Right lobe of liver (tissue), 6 donors: ENCODE results near the gene MYOM1. TPM values are rescaled to one million over a fixed set of nuclear protein-coding genes. Genes with fewer than 3 reads are reported as not detected.

Source experiments
- ATAC-seq, 4 donors: fragments of 200-7000 bp; cut with Tn5 transposase; one replicate each; pipeline ENCODE4 v1.9.1; 2020; ENCODE audit warnings: mild to moderate bottlenecking in 4 of 4, moderate library complexity in 4 of 4
- DNase-seq, 3 donors: peaks; one replicate each; pipeline ENCODE4 v3.0.0-alpha.2; 2020
- H3K27ac ChIP-seq, 3 donors: fragments of 200-600 bp; one replicate each; pipeline ENCODE4 v1.8.0; 2022
- H3K27me3 ChIP-seq, 2 donors: fragments of 200-600 bp; one replicate each; pipeline ENCODE4 v1.8.0; 2022
- H3K36me3 ChIP-seq, 4 donors: fragments of 200-600 bp; sonication (generic) in 1 of 4; one replicate each; pipeline versions ENCODE4 v1.5.1 to v1.8.0; 2017 to 2022; ENCODE audit warnings: control low read depth in 1 of 4
- H3K4me1 ChIP-seq, 4 donors: fragments of 200-600 bp; sonication (generic) in 1 of 4; one replicate each; pipeline versions ENCODE4 v1.5.1 to v1.8.0; 2017 to 2022; ENCODE audit warnings: control low read depth in 1 of 4
- H3K4me3 ChIP-seq, 3 donors: fragments of 200-600 bp; one replicate each; pipeline ENCODE4 v1.8.0; 2022
- H3K9me3 ChIP-seq, 4 donors: fragments of 200-600 bp; sonication (generic) in 1 of 4; one replicate each; pipeline versions ENCODE4 v1.5.1 to v1.8.0; 2017 to 2022; ENCODE audit warnings: control low read depth in 1 of 4
- CTCF ChIP-seq, 4 donors: fragments of 200-600 bp in 3 of 4; fragments of 450-650 bp in 1 of 4; IDR thresholded peaks; one replicate each; pipeline versions ENCODE4 v1.5.1 to v1.8.0; 2016 to 2022; ENCODE audit warnings: antibody characterized with exemption in 4 of 4, mild to moderate bottlenecking in 2 of 4
- POLR2A ChIP-seq: fragments of 450-650 bp; IDR thresholded peaks from one replicate; pipeline ENCODE4 v1.6.1; 2017; ENCODE audit warnings: antibody characterized with exemption, mild to moderate bottlenecking
- WGBS: methylation state at CpG from one replicate; pipeline ENCODE4 v1.1.6; 2018; ENCODE audit warnings: low coverage, low lambda C conversion rate; ENCODE audit not compliant: insufficient coverage; ENCODE audit errors: missing lambda C conversion rate; 5-methylcytosine and 5-hydroxymethylcytosine counted together
- intact Hi-C, 2 donors: fragments of 100-400 bp; cut with DNase I; formaldehyde crosslinking; loops; one replicate each; pipeline versions ENCODE4 v1.11.2 to v1.14.1; 2022
- total RNA-seq, 6 experiments: library from RNA; depleted of rRNA in 2 of 6; stranded (reverse); fragments of >200 nt in 2 of 6; fragmentation: NEBNext Ultra II Directional in 3 of 6; extraction: Animal tissue kit (Norgen Biotek cat#: 25700) in 3 of 6; gene quantifications; one replicate each; pipeline versions ENCODE4 v1.1.0 to v1.2.4, GENCODE V29; 2016 to 2023
- donor health status: DM: no; HTN: yes; CAD: no.
- donor health status: DM: no; HTN: no; CAD: no.
- donor health status: DM: no; HTN: no; CAD: no.
- donor health status: DM: no; HTN: yes; CAD: no.
- donor health status: DM: no; HTN: yes; CAD: no.

MYOM1 gene
- total RNA-seq, 6 experiments from 2014 or later = 3.1 to 64.5 (median 19.1) TPM

GRCh38 chr18:3117493-3118192, 102.1 kb downstream of the MYOM1 start:
- intact Hi-C loops = no loop called here
- H3K9me3 ChIP-seq = no peaks in the 10 kb centered on the region
- no peak for DNase-seq
- H3K36me3 ChIP-seq = peaks cover 0 to under 1% (median 0%) of the 10 kb centered on the region in 4 donors
- TF ChIP-seq POLR2A (peak; percentile 62), CTCF (IDR thresholded peaks at IDR 0.05) (no peak)
- peaks cover 0 to 19% (median 10%) of the 10 kb centered on the region in 4 donors for H3K4me1 ChIP-seq
- peak overlapping the region; percentile 70 to 97 (median 93) for H3K27ac ChIP-seq
- peak; percentile 74 to 95 (median 86) for ATAC-seq
- no peaks in the 10 kb centered on the region for H3K27me3 ChIP-seq
- H3K4me3 ChIP-seq = no peak overlapping the region
- 16% methylated on average over 4 of the region's 4 CpGs for WGBS

- Histone ChIP-seq H3K4me3 (no peak overlapping the region), H3K27ac (peak overlapping the region; percentile 20 to 93 (median 86)), H3K27me3 (no peaks in the 10 kb centered on the region), H3K36me3 (peaks cover 0 to 11% (median 3%) of the 10 kb centered on the region in 4 donors), H3K9me3 (no peaks in the 10 kb centered on the region), H3K4me1 (peaks cover 0 to 19% (median 10%) of the 10 kb centered on the region in 4 donors)
- no peak for TF ChIP-seq POLR2A
- ATAC-seq (peak in 1 of 4 donors; percentile 6), DNase-seq (peak in 1 of 3 donors; percentile 57)
- intact Hi-C loops = no loop called here
- WGBS = 54% methylated on average over 7 of the region's 7 CpGs
Observed at GRCh38 chr18:3115447-3116030, 104.2 kb downstream of the MYOM1 start.

GRCh38 chr18:3114451-3114850, 105.3 kb downstream of the MYOM1 start:
- peaks cover 0 to 11% (median 3%) of the 10 kb centered on the region in 4 donors for H3K36me3 ChIP-seq
- no peak overlapping the region for H3K4me3 ChIP-seq
- intact Hi-C loops = no loop called here
- WGBS = 61% methylated on average over 3 of the region's 3 CpGs
- H3K27me3 ChIP-seq = no peaks in the 10 kb centered on the region
- ATAC-seq = no peak
- no peak for DNase-seq
- no peaks in the 10 kb centered on the region for H3K9me3 ChIP-seq
- no peak overlapping the region for H3K27ac ChIP-seq
- TF ChIP-seq POLR2A = no peak
- TF ChIP-seq CTCF (IDR thresholded peaks at IDR 0.05) = no peak
- H3K4me1 ChIP-seq = peaks cover 0 to 19% (median 10%) of the 10 kb centered on the region in 4 donors

- 75% methylated on average over 8 of the region's 8 CpGs for WGBS
- peaks cover 0 to 11% (median 3%) of the 10 kb centered on the region in 4 donors for H3K36me3 ChIP-seq
- no peaks in the 10 kb centered on the region for H3K27me3 ChIP-seq
- no peak overlapping the region for H3K27ac ChIP-seq
- peaks cover 0 to 19% (median 10%) of the 10 kb centered on the region in 4 donors for H3K4me1 ChIP-seq
- intact Hi-C loops = no loop called here
- ATAC-seq (no peak), DNase-seq (no peak)
- no peak overlapping the region for H3K4me3 ChIP-seq
- TF ChIP-seq CTCF (IDR thresholded peaks at IDR 0.05) (no peak), POLR2A (no peak)
- no peaks in the 10 kb centered on the region for H3K9me3 ChIP-seq
Observed at GRCh38 chr18:3114026-3114425, 105.7 kb downstream of the MYOM1 start.
